A673 (cell line): ENCODE measurements around the gene MOB2. TPM values are rescaled to one million over a fixed set of nuclear protein-coding genes. Genes with fewer than 3 reads are reported as not detected.

Source experiments
- BruUV-seq: library from RNA; stranded (reverse); fragments of 400-500 nt; replicated peaks from 2 replicates; lab custom pipeline; 2021; lab: Mats Ljungman, UMichigan
- CTCF ChIA-PET: fragments of 300-600 bp; sonication (Branson Sonifier 250); formaldehyde crosslinking; loops from one replicate; lab custom pipeline; 2022; ENCODE audit warnings: antibody characterized with exemption; lab: Charles Lee
- POLR2A ChIA-PET: fragments of 300-600 bp; sonication (Branson Sonifier 250); formaldehyde crosslinking; loops from one replicate; lab custom pipeline; 2022; ENCODE audit warnings: antibody characterized with exemption; ENCODE audit not compliant: low non-redundant PET; lab: Charles Lee
- DNase-seq: peaks from one replicate; pipeline ENCODE4 v3.0.0-alpha.2; 2015; ENCODE audit warnings: low spot score
- H3K27ac ChIP-seq: fragments of 200-600 bp; sonication (generic); 2 replicates; pipeline ENCODE4 v1.5.1; 2016; ENCODE audit warnings: mixed run types, low read depth, mild to moderate bottlenecking, mixed read lengths, antibody characterized with exemption, low read length; ENCODE audit not compliant: poor library complexity, severe bottlenecking
- H3K27me3 ChIP-seq: fragments of 200-600 bp; sonication (generic); replicated peaks from 2 replicates; pipeline ENCODE4 v1.6.1; 2017; ENCODE audit warnings: mixed run types, low read depth, mild to moderate bottlenecking, mixed read lengths, antibody characterized with exemption, low read length; ENCODE audit not compliant: insufficient read depth, poor library complexity
- H3K36me3 ChIP-seq: fragments of 200-600 bp; sonication (generic); 2 replicates; pipeline ENCODE4 v1.6.1; 2016; ENCODE audit warnings: mixed run types, mild to moderate bottlenecking, mixed read lengths, antibody characterized with exemption, low read length; ENCODE audit not compliant: insufficient read depth, poor library complexity, severe bottlenecking
- H3K4me1 ChIP-seq: fragments of 200-600 bp; sonication (generic); 2 replicates; pipeline ENCODE4 v1.6.1; 2017; ENCODE audit warnings: mixed run types, mild to moderate bottlenecking, mixed read lengths, antibody characterized with exemption, low read length; ENCODE audit not compliant: insufficient read depth, poor library complexity, severe bottlenecking
- H3K4me3 ChIP-seq: fragments of 200-600 bp; sonication (generic); 2 replicates; pipeline ENCODE4 v1.5.1; 2016; ENCODE audit warnings: low read depth, mixed run types, mild to moderate bottlenecking, mixed read lengths, low read length; ENCODE audit not compliant: poor library complexity, severe bottlenecking
- H3K9me3 ChIP-seq: fragments of 200-600 bp; sonication (generic); 2 replicates; pipeline ENCODE4 v1.6.1; 2016; ENCODE audit warnings: mixed run types, low read depth, mild to moderate bottlenecking, mixed read lengths, antibody characterized with exemption, low read length; ENCODE audit not compliant: poor library complexity, severe bottlenecking
- EZH2 ChIP-seq: fragments of 200-600 bp; sonication (generic); IDR thresholded peaks from 2 replicates; pipeline ENCODE4 v1.6.1; 2017; ENCODE audit warnings: borderline replicate concordance, low read depth, mild to moderate bottlenecking, mixed read lengths, antibody characterized with exemption, low read length; ENCODE audit not compliant: poor library complexity, severe bottlenecking
- intact Hi-C: fragments of 100-400 bp; cut with micrococcal nuclease; formaldehyde crosslinking; loops from one replicate; pipeline ENCODE4 v1.10.0; 2022; ENCODE audit not compliant: unreplicated experiment
- total RNA-seq: library from RNA; stranded (reverse); gene quantifications from 2 replicates; pipeline ENCODE4 v1.2.3, GENCODE V29; 2021
- TF ChIP-seq, protein P1 (sequence below): fragments of 300-800, 200-600 bp; sonication (generic); conservative IDR thresholded peaks from 2 replicates; pipeline ENCODE4 v1.5.1; 2017; ENCODE audit warnings: low read depth, mild to moderate bottlenecking, antibody characterized with exemption, low read length, moderate library complexity, mixed read lengths

The MOB2 gene
- total RNA-seq, 1 experiment from 2014 or later, result 14.7 TPM

DNA sequence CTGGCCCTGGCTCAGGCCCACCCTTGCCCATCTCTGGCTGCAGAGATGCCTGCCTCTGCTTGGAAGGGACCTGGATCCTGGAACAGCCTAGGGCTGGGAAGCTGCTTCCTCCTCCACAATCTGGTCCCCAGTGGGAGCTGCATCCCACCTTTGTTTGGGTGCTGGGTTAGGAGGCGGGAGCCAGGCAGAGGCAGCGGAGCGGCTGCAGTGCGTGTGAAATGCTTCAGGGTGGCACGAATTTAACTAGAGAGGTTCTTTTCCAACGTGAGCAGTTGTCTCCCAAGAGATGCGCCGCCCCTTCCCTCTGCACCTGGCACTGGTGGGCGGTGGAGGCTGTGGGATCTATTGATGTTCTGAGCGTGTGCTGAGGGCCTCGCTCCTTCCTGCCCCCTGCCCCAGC is 65.3 kb downstream of the MOB2 start:
- POLR2A ChIA-PET, result no interaction called here
- Histone ChIP-seq H3K4me3 (no peak overlapping the region), H3K4me1 (no peaks in the 10 kb centered on the region), H3K36me3 (no peaks in the 10 kb centered on the region), H3K27me3 (no peaks in the 10 kb centered on the region), H3K9me3 (peaks cover 5% of the 10 kb centered on the region), H3K27ac (no peak overlapping the region)
- no TSS peak for BruUV-seq
- TF ChIP-seq, protein P1, sequence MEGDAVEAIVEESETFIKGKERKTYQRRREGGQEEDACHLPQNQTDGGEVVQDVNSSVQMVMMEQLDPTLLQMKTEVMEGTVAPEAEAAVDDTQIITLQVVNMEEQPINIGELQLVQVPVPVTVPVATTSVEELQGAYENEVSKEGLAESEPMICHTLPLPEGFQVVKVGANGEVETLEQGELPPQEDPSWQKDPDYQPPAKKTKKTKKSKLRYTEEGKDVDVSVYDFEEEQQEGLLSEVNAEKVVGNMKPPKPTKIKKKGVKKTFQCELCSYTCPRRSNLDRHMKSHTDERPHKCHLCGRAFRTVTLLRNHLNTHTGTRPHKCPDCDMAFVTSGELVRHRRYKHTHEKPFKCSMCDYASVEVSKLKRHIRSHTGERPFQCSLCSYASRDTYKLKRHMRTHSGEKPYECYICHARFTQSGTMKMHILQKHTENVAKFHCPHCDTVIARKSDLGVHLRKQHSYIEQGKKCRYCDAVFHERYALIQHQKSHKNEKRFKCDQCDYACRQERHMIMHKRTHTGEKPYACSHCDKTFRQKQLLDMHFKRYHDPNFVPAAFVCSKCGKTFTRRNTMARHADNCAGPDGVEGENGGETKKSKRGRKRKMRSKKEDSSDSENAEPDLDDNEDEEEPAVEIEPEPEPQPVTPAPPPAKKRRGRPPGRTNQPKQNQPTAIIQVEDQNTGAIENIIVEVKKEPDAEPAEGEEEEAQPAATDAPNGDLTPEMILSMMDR, result no peak
- TF ChIP-seq EZH2, result no peak
- CTCF ChIA-PET, result no interaction called here
- no peak for DNase-seq
- intact Hi-C loops, result no loop called here

DNA sequence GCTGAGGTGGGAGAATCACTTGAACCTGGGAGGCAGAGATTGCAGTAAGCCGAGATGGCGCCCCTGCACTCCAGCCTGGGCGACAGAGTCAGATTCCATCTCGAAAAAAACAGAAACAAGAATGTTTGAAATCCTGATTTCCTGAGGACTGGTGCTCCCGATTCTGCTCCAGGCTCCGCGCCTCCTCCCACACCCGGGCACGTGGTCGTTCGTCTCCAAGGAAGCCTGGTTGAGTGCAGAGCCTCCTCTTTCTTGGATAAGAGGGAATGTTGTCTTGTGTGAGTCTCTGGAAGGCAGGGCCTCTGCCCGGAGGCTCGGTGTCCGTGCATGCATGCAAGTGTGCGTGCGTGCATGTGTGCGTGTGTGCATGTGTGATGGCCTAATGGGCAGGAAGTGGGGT is 66.8 kb downstream of the MOB2 start:
- POLR2A ChIA-PET, result no interaction called here
- intact Hi-C loops, result no loop called here
- no peak for TF ChIP-seq EZH2
- TF ChIP-seq, protein P1, result no peak
- no peaks in the 10 kb centered on the region for H3K4me1 ChIP-seq
- no peaks in the 10 kb centered on the region for H3K27me3 ChIP-seq
- DNase-seq, result no peak
- CTCF ChIA-PET, result no interaction called here
- BruUV-seq, result no TSS peak
- peaks cover 12% of the 10 kb centered on the region for H3K9me3 ChIP-seq
- H3K27ac ChIP-seq, result no peak overlapping the region
- H3K4me3 ChIP-seq, result no peak overlapping the region
- no peaks in the 10 kb centered on the region for H3K36me3 ChIP-seq

Other genes with a start within 250 kb of the MOB2 start
- gene TOLLIP, start 177.1 kb downstream of the MOB2 start, total RNA-seq, result 24.0 and 32.5 TPM in 2 replicates
- gene BRSK2, start 96.8 kb downstream of the MOB2 start, total RNA-seq, result 2.2 and 3.6 TPM in 2 replicates
- gene DUSP8, start 85.5 kb upstream of the MOB2 start, total RNA-seq, result 0.70 and 1.9 TPM in 2 replicates
- gene KRTAP5-1, start 98.5 kb upstream of the MOB2 start, total RNA-seq, result not detected in 2 replicates
- gene KRTAP5-2, start 111.5 kb upstream of the MOB2 start, total RNA-seq, result not detected in 2 replicates
- not detected in 2 replicates for gene KRTAP5-3, start 121.7 kb upstream of the MOB2 start, total RNA-seq
- gene KRTAP5-4, start 135.4 kb upstream of the MOB2 start, total RNA-seq, result not detected in 2 replicates
- not detected in 2 replicates for gene KRTAP5-5, start 143.0 kb upstream of the MOB2 start, total RNA-seq
- gene KRTAP5-6, start 210.4 kb upstream of the MOB2 start, total RNA-seq, result not detected in 2 replicates